ENCODE data around the gene NXF1. TPM values are rescaled to one million over a fixed set of nuclear protein-coding genes. Genes with fewer than 3 reads are reported as not detected.
A peak's percentile ranks its signal among the peaks of the same experiment; 100 is the strongest.

Gene NXF1
- total RNA-seq, 4 donors from 2014 or later, result 45.2 to 120 (median 102) TPM

GRCh38 chr11:62757846-62758788 lies 47.1 kb downstream of the NXF1 start:
- TF ChIP-seq, protein P1, sequence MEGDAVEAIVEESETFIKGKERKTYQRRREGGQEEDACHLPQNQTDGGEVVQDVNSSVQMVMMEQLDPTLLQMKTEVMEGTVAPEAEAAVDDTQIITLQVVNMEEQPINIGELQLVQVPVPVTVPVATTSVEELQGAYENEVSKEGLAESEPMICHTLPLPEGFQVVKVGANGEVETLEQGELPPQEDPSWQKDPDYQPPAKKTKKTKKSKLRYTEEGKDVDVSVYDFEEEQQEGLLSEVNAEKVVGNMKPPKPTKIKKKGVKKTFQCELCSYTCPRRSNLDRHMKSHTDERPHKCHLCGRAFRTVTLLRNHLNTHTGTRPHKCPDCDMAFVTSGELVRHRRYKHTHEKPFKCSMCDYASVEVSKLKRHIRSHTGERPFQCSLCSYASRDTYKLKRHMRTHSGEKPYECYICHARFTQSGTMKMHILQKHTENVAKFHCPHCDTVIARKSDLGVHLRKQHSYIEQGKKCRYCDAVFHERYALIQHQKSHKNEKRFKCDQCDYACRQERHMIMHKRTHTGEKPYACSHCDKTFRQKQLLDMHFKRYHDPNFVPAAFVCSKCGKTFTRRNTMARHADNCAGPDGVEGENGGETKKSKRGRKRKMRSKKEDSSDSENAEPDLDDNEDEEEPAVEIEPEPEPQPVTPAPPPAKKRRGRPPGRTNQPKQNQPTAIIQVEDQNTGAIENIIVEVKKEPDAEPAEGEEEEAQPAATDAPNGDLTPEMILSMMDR (IDR thresholded peaks at IDR 0.05), result no peak
- TF ChIP-seq POLR2A (IDR thresholded peaks at IDR 0.05), result no peak
- Histone ChIP-seq H3K9me3 (no peaks in the 10 kb centered on the region), H3K27ac (no peak overlapping the region)

GRCh38 chr11:62755086-62755615 lies 50.1 kb downstream of the NXF1 start:
- peaks cover 0 to 13% (median 0%) of the 10 kb centered on the region in 3 donors for H3K36me3 ChIP-seq
- no peaks in the 10 kb centered on the region for H3K9me3 ChIP-seq
- TF ChIP-seq POLR2A (IDR thresholded peaks at IDR 0.05), result no peak
- TF ChIP-seq, protein P1 (IDR thresholded peaks at IDR 0.05), result no peak
- no peak for DNase-seq
- peaks cover 0 to 23% (median 4%) of the 10 kb centered on the region in 4 donors for H3K4me1 ChIP-seq
- no peak overlapping the region for H3K27ac ChIP-seq
- H3K4me3 ChIP-seq, result no peak overlapping the region
- no peaks in the 10 kb centered on the region for H3K27me3 ChIP-seq

More at GRCh38 chr11:62757846-62758788, 47.1 kb downstream of the NXF1 start:
- Histone ChIP-seq H3K4me3 (no peak overlapping the region), H3K27me3 (no peaks in the 10 kb centered on the region), H3K4me1 (peaks cover 0 to 21% (median 8%) of the 10 kb centered on the region in 4 donors), H3K36me3 (no peaks in the 10 kb centered on the region)
- no peak for DNase-seq

DNA sequence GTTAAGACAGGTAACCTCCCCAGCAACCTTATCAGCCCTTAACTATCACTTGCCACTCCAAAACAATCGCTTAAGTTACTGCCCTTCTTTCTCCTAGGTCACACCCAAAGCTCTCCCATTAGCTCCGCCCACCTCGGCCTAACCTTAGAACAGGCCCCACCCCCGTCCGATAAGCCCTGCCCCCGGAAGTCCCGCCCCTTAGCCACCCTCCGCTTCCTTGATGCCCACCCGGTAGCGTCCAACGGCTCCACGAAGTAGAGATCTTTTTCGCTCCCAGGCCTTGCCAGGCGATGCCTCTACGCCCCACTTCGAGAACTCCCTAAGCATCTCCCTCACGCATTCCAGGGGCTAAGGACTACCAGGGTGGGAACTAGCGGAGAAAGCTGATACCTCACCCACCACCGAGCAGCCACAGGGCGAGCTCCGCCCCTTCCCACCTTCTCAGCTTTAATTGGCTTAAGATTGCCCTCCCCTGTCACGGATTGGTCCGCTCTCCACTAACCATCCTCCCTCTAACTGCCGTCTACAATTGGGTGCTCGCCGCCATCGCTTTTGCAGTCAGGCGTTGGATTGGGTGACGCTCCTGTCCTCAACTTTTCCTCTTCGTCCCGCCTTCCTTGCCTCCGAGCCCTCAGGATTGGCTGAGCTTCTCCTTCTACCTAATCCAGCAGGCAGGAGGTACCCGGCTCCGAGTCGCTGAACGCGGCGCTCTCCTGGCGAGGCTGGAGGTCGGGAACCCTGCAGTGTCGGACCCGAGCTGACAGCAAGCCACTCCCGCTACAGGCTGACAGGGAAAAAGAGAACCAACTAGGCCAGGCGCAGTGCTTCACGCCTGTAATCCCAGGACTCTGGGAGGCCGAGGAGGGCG lies 51.3 kb downstream of the NXF1 start, which contains the start of gene ZBTB3:
ZBTB3 (minus strand) TSS at position 425 of the 868 bp plus-strand sequence. CDS start 496 bp downstream, outside the sequence.
- H3K9me3 ChIP-seq, result no peaks in the 10 kb centered on the region
- peak; percentile 64 to 85 for TF ChIP-seq POLR2A (IDR thresholded peaks at IDR 0.05)
- TF ChIP-seq, protein P1 (IDR thresholded peaks at IDR 0.05), result peak in 4 of 6 experiments; percentile 2 to 47 (median 42)

GRCh38 chr11:62752994-62753735 lies 52.1 kb downstream of the NXF1 start:
- DNase-seq, result no peak
- TF ChIP-seq POLR2A (IDR thresholded peaks at IDR 0.05), result no peak
- TF ChIP-seq, protein P1 (IDR thresholded peaks at IDR 0.05), result no peak
- peak overlapping the region; percentile 87 to 94 (median 90) for H3K27ac ChIP-seq
- no peaks in the 10 kb centered on the region for H3K9me3 ChIP-seq
- H3K36me3 ChIP-seq, result peaks cover 0 to 18% (median 0%) of the 10 kb centered on the region in 3 donors
- H3K4me1 ChIP-seq, result peaks cover 0 to 23% (median 4%) of the 10 kb centered on the region in 4 donors
- H3K4me3 ChIP-seq, result peak overlapping the region; percentile 61 to 79 (median 67)
- H3K27me3 ChIP-seq, result no peaks in the 10 kb centered on the region

More for the DNA sequence above, 51.3 kb downstream of the NXF1 start, which contains the start of gene ZBTB3:
- Histone ChIP-seq H3K27ac (peak within 1 kb of the TSS; percentile 87 to 94 (median 90)), H3K4me3 (peak within 1 kb of the TSS; percentile 61 to 79 (median 67)), H3K4me1 (peaks cover 0 to 23% (median 4%) of the 10 kb centered on the region in 4 donors), H3K36me3 (peaks cover 0 to 14% (median 0%) of the 10 kb centered on the region in 3 donors), H3K27me3 (no peaks in the 10 kb centered on the region)
- peak; percentile 99 for DNase-seq
